Vagina (tissue), 2 donors: ENCODE results near the gene PBX1.

Experiments used
- POLR2A ChIP-seq, 2 donors: fragments of 450-650 bp; IDR thresholded peaks; one replicate each; pipeline ENCODE4 v1.6.1; 2017; ENCODE audit warnings: antibody characterized with exemption in 2 of 2, mild to moderate bottlenecking in 2 of 2, moderate library complexity in 2 of 2
- POLR2AphosphoS5 ChIP-seq, 2 donors: sonication (generic); formaldehyde crosslinking; IDR thresholded peaks; one replicate each; pipeline ENCODE4 v1.9.0; 2017; ENCODE audit warnings: antibody characterized with exemption in 2 of 2, mild to moderate bottlenecking in 2 of 2, low read depth in 1 of 2; ENCODE audit not compliant: insufficient read depth in 1 of 2
- TF ChIP-seq, protein P1 (sequence below), 3 experiments: fragments of 450-650 bp in 2 of 3; fragments of 200-600 bp in 1 of 3; sonication (generic) in 1 of 3; IDR thresholded peaks; one replicate each; pipeline ENCODE4 v1.5.1; 2017 to 2019; ENCODE audit warnings: antibody characterized with exemption in 3 of 3, mild to moderate bottlenecking in 2 of 3, moderate library complexity in 2 of 3

DNA sequence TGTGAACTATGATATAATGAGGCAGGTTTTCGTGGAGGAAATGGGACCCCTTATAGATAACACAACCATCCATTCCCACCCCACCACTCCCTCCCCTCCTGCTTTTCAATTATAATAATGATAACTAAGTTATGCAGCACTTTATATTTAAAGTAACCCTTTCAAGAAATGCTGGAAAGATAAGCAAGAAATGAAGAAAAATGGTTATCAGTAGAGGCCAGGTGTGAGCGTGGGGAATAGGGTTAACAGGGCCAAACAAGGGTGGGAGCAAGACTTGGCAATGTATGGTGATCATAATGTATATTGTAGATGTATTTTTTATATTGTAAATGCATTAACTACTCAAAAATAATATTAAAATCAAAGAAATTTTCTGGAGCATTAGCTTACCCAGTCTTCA, 133.4 kb downstream of the PBX1 start:
- TF ChIP-seq, protein P1, sequence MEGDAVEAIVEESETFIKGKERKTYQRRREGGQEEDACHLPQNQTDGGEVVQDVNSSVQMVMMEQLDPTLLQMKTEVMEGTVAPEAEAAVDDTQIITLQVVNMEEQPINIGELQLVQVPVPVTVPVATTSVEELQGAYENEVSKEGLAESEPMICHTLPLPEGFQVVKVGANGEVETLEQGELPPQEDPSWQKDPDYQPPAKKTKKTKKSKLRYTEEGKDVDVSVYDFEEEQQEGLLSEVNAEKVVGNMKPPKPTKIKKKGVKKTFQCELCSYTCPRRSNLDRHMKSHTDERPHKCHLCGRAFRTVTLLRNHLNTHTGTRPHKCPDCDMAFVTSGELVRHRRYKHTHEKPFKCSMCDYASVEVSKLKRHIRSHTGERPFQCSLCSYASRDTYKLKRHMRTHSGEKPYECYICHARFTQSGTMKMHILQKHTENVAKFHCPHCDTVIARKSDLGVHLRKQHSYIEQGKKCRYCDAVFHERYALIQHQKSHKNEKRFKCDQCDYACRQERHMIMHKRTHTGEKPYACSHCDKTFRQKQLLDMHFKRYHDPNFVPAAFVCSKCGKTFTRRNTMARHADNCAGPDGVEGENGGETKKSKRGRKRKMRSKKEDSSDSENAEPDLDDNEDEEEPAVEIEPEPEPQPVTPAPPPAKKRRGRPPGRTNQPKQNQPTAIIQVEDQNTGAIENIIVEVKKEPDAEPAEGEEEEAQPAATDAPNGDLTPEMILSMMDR (IDR thresholded peaks at IDR 0.05) = no peak
- TF ChIP-seq POLR2A (IDR thresholded peaks at IDR 0.05) (no peak), POLR2AphosphoS5 (IDR thresholded peaks at IDR 0.05; ENCODE audit: insufficient read depth in 1 of 2, low read depth in 1 of 2) (no peak)
